HG03521 (cell line): ENCODE results near the gene EPHA10.
"Not testable (repeated sequence)": the region's sequence is repeated elsewhere in the genome, so short reads cannot be mapped to it uniquely, and the experiment has no call there.

ENCODE experiments used
- ATAC-seq: cut with Tn5 transposase; IDR thresholded peaks from one replicate; pipeline ENCODE4 v1.9.1; 2021; ENCODE audit warnings: mild to moderate bottlenecking, moderate library complexity; ENCODE audit not compliant: unreplicated experiment

The EPHA10 gene

GRCh38 chr1:37718901-37719571 is 45.9 kb downstream of the EPHA10 start:
- no peak for ATAC-seq

- ATAC-seq: no peak
Observed at GRCh38 chr1:37718181-37718900, 46.6 kb downstream of the EPHA10 start.

GRCh38 chr1:37717631-37718030 is 47.3 kb downstream of the EPHA10 start:
- ATAC-seq: no peak

DNA sequence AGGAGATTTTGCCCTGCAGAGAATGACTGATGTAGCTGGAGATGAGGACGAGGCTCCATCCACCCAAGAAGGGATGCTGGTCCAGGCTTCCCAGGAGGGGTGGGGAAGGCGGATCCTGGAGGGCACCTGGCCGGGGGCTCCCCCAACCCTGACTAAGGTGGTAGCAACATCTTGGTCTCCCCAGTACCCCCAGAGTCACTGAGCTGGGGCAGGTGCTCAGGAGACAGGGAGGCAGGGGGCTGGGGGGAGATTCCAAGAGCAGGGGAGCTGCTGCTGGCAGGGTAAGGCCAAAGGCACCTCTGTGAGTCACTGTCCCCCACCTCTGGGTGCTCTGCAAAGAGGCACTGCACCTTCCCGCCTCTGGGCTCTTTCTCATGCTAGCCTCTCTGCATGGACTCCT is 48.6 kb downstream of the EPHA10 start:
- ATAC-seq: no peak

- no peak for ATAC-seq
Observed at GRCh38 chr1:37714689-37715088, 50.2 kb downstream of the EPHA10 start.

DNA sequence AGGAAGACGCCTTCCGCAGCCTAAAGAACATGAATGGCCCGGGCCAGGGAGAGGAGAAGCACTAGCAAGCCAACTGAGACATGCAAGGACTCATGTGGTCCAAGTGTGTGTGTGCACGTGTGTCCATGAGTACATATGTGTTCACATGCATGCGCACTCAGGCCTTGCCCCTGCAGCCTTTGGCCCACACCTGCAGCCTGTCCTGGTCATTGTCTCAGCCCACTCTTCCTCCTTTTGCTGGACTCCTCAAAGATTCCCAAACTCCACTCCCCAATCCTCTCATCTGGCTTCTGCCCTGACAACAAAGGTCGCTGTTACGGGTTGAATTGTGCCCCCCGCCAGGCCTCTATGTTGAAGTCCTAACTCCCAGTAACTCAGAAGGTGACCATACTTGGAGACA is 50.7 kb downstream of the EPHA10 start:
- no peak for ATAC-seq

DNA sequence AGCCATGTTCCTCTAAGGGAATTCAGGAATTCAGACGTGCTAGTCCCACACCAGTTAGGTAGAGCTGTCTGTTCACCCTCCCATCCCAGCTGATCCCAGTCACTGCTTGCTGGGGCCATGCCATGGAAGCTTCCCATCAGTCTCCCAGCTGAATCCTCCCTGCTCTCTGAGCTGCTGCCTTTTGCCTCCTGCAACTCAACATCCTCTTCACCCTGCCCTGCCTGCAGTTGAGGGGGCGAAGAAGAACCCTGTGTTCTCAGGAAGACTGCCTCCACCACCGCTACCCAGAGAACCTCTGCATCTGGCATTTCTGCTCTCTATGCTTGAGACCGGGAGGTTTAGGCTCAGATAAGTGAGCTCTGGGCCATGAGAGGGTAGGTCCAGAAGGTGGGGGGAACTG is 56.4 kb downstream of the EPHA10 start:
- ATAC-seq: no peak

- no peak for ATAC-seq
Observed at GRCh38 chr1:37705399-37705798, 59.5 kb downstream of the EPHA10 start.

DNA sequence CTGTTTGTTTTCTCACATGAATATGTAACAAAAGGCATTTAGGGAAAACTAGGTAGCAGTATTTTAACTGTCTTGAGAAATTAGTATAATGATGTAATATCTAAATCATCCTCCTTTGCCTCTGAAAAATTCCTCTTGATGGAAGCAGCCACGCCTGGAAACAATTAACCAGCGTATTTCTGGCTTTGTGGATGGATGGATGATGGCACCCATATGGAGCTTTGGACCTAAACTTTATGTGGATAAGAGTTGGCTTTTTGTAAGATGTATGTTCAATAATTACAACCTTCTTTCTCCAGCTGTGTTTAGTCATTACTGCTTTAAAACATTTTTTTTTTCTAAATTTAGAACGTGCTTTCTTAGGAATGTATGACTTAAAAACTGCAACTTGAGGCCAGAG is 60.0 kb downstream of the EPHA10 start:
- no peak for ATAC-seq

GRCh38 chr1:37703061-37703460 is 61.9 kb downstream of the EPHA10 start:
- ATAC-seq: no peak

DNA sequence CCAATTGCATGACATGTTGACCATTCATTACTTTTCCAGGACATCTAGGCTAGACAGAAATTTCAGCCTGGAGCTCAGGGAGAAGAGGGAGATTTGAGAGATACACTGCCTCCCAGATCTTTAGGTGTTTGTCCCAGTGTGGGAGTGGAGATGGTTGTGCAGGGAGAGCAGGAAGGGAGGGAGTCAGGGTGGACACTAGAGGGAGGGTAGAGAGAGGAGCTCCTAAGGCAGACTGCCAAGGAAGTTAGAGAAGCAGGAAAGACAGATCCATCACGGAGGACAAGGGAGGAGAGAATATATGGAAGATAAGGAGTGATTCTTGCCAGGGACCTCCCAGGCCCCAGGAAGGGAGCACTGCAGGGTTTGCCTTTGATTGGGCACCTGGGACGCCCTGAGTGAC is 63.9 kb downstream of the EPHA10 start:
- no peak for ATAC-seq

DNA sequence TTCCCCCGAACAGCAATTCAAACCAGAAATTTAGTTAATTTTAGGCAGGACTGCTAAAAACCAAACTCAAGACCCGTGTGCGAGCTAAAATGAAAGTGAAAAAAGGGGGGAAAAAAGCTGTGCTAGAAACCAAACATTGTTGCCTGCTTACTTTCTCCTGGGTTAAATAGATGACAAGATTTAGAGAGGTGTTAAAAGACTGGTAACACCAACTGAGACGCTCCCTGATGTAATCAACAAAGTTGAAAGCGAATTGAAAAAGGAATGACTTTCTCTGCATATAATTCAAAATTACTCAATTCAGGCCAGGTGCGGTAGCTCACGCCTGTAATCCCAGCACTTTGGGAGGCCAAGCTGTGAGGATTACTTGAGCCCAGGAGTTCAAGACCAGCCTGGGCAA is 65.8 kb downstream of the EPHA10 start:
- ATAC-seq: no peak

- ATAC-seq: no peak
Observed at GRCh38 chr1:37697737-37698136, 67.2 kb downstream of the EPHA10 start.

DNA sequence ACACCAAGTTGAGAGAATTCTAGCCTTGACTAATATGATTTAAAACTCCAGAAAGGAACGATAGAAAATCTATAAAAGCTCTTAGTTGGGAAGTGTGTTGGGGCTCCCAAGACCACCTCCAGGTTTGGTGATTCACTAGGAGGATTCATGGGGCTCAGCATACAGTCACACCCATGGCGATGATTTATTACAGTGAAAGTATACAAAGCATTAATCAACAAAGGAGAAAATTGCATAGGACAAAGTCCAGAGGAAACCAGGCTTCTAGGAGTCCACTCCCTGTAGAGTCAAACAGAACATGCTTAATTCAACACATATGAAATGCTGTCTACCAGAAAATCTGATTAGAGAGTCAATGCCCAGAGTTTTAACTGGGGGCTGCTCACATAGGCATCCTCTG is 67.8 kb downstream of the EPHA10 start:
- no peak for ATAC-seq

DNA sequence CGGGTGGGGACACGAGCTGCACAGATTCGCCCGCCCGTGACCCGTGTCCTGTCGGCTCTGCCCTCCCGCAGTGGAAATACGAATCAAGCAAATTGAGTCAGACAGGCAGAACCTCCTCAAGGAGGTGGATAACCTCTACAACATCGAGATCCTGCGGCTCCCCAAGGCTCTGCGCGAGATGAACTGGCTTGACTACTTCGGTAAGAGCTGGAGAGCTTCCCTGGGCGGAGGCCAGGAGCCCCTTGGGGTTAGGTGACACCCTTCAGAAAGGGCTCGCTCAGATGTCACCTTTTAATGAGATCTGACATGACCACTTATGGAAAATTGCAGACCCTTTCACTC is 72.1 kb downstream of the EPHA10 start:
- no peak for ATAC-seq

GRCh38 chr1:37692078-37692833 is 72.7 kb downstream of the EPHA10 start, which contains the start of gene CDCA8:
Gene CDCA8, plus strand, starts transcription at chr1:37692516. Its CDS starts 175 bp downstream, at chr1:37692691.
- ATAC-seq: peak; percentile 70

DNA sequence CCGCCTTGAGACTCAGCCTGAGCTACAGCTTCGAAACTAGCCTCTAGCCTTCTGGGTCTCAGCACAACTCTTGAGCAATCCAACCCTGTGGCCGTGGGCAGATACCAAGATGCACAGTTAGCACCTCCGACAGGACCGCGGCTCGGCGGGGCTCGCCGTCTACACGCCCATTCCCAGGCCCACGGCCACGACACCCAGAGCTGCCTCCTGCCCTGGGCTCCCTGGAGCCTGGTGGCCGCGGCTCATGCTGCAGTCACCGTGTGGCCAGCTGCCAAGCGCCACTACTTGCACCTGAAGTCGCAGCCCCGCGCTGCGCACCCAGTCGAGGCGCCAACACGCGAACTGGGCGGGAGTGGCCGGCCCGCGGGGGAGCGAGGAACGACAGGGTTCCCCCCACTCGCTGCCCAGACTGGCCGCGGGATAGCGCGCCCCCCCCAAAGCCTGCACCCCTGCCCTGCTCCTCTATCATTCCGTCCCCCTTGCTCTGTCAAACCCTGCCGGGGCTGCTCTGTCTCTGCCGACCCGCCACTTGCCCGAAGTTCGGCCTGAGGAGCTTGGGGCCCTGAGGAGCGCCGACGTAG is 73.3 kb downstream of the EPHA10 start:
- ATAC-seq: no peak

GRCh38 chr1:37688926-37689325 is 76.0 kb downstream of the EPHA10 start:
- no peak for ATAC-seq

DNA sequence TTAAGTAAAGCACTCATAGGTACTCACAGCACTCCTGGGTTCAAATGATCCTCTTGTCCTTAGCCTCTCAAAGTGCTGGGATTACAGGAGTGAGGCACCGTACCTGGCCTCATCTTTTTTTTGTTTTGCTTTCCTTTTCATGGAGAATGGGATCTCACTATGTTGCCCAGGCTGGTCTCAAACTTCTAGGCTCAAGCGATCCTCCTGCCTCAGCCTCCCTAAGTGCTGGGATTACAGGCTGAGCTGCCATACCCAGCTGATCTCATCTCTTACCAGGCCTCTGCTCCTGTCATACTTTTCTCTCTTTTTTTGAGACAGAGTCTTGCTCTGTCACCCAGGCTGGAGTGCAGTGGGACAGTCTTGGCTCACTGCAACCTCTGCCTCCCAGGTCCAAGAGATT is 77.2 kb downstream of the EPHA10 start:
- ATAC-seq: not testable (repeated sequence)

DNA sequence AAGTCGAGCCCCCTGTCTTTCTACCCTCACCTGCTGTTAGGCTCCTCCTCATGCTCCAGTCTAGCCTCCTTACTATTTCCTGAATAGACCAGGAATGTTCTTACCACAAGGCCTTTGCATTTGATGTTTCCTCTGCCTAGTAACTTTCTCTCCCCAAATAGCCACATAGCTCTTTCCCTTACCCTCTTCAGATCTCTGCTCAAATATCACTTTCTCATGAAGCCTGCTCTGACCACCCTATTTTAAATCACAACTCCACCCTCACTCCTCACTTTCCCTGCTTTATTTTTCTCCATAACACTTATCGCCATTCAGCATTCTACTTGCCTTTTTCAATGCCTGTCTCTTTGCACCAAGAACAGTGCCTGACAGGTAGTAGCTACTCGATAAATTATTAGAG is 79.2 kb downstream of the EPHA10 start:
- ATAC-seq: no peak

GRCh38 chr1:37684182-37684581 is 80.7 kb downstream of the EPHA10 start:
- ATAC-seq: not testable (repeated sequence)
